ENCODE measurements around the gene TM4SF4.
A peak's percentile ranks its signal among the peaks of the same experiment; 100 is the strongest.

Gene TM4SF4

GRCh38 chr3:149527531-149528339 lies 53.2 kb downstream of the TM4SF4 start:
- Mint-ChIP-seq H3K9me3 (no peaks in the 10 kb centered on the region), H3K4me1 (ENCODE audit: low read depth) (peaks cover 3% of the 10 kb centered on the region), H3K27me3 (ENCODE audit: low read depth) (peaks cover 3% of the 10 kb centered on the region), H3K27ac (no peak overlapping the region), H3K36me3 (ENCODE audit: low read depth) (no peaks in the 10 kb centered on the region), H3K4me3 (no peak overlapping the region)
- no peak for DNase-seq (ENCODE audit: low spot score)

- no peak overlapping the region for H3K4me3 Mint-ChIP-seq
- no peaks in the 10 kb centered on the region for H3K36me3 Mint-ChIP-seq (ENCODE audit: low read depth)
These were observed 53.8 kb downstream of the TM4SF4 start for GRCh38 chr3:149528340-149528650.

GRCh38 chr3:149529099-149529498 lies 54.6 kb downstream of the TM4SF4 start:
- peaks cover 10% of the 10 kb centered on the region for H3K27me3 Mint-ChIP-seq (ENCODE audit: low read depth)

More at GRCh38 chr3:149528340-149528650, 53.8 kb downstream of the TM4SF4 start:
- Mint-ChIP-seq H3K27me3 (ENCODE audit: low read depth) (peaks cover 5% of the 10 kb centered on the region), H3K27ac (no peak overlapping the region), H3K4me1 (ENCODE audit: low read depth) (peaks cover 7% of the 10 kb centered on the region), H3K9me3 (no peaks in the 10 kb centered on the region)
- DNase-seq (ENCODE audit: low spot score) = no peak

GRCh38 chr3:149532489-149533180 lies 58.1 kb downstream of the TM4SF4 start:
- peaks cover 10% of the 10 kb centered on the region for H3K27me3 Mint-ChIP-seq (ENCODE audit: low read depth)
- H3K4me1 Mint-ChIP-seq (ENCODE audit: low read depth) = peaks cover 7% of the 10 kb centered on the region
- H3K27ac Mint-ChIP-seq = no peak overlapping the region
- H3K9me3 Mint-ChIP-seq = no peaks in the 10 kb centered on the region
- DNase-seq (ENCODE audit: low spot score) = no peak
- H3K4me3 Mint-ChIP-seq = peak overlapping the region; percentile 13
- H3K36me3 Mint-ChIP-seq (ENCODE audit: low read depth) = no peaks in the 10 kb centered on the region

More at GRCh38 chr3:149529099-149529498, 54.6 kb downstream of the TM4SF4 start:
- Mint-ChIP-seq H3K4me1 (ENCODE audit: low read depth) (peaks cover 7% of the 10 kb centered on the region), H3K4me3 (no peak overlapping the region), H3K27ac (no peak overlapping the region), H3K36me3 (ENCODE audit: low read depth) (no peaks in the 10 kb centered on the region), H3K9me3 (no peaks in the 10 kb centered on the region)
- no peak for DNase-seq (ENCODE audit: low spot score)

GRCh38 chr3:149534082-149534481 lies 59.6 kb downstream of the TM4SF4 start:
- Mint-ChIP-seq H3K27ac (no peak overlapping the region), H3K27me3 (ENCODE audit: low read depth) (peaks cover 7% of the 10 kb centered on the region), H3K4me1 (ENCODE audit: low read depth) (peaks cover 7% of the 10 kb centered on the region), H3K4me3 (no peak overlapping the region), H3K9me3 (no peaks in the 10 kb centered on the region), H3K36me3 (ENCODE audit: low read depth) (no peaks in the 10 kb centered on the region)
- DNase-seq (ENCODE audit: low spot score) = no peak

- no peak for DNase-seq (ENCODE audit: low spot score)
- Mint-ChIP-seq H3K4me1 (ENCODE audit: low read depth) (peaks cover 7% of the 10 kb centered on the region), H3K9me3 (no peaks in the 10 kb centered on the region), H3K27me3 (ENCODE audit: low read depth) (peaks cover 7% of the 10 kb centered on the region), H3K4me3 (no peak overlapping the region), H3K27ac (no peak overlapping the region), H3K36me3 (ENCODE audit: low read depth) (no peaks in the 10 kb centered on the region)
These were observed 60.3 kb downstream of the TM4SF4 start for GRCh38 chr3:149534671-149535332.

- Mint-ChIP-seq H3K36me3 (ENCODE audit: low read depth) (no peaks in the 10 kb centered on the region), H3K4me1 (ENCODE audit: low read depth) (peaks cover 7% of the 10 kb centered on the region), H3K4me3 (no peak overlapping the region), H3K9me3 (no peaks in the 10 kb centered on the region), H3K27ac (no peak overlapping the region), H3K27me3 (ENCODE audit: low read depth) (peaks cover 11% of the 10 kb centered on the region)
- no peak for DNase-seq (ENCODE audit: low spot score)
These were observed 60.8 kb downstream of the TM4SF4 start for GRCh38 chr3:149535333-149535685.

- H3K4me3 Mint-ChIP-seq = no peak overlapping the region
- H3K27me3 Mint-ChIP-seq (ENCODE audit: low read depth) = peaks cover 13% of the 10 kb centered on the region
- H3K9me3 Mint-ChIP-seq = no peaks in the 10 kb centered on the region
- no peaks in the 10 kb centered on the region for H3K36me3 Mint-ChIP-seq (ENCODE audit: low read depth)
- H3K27ac Mint-ChIP-seq = no peak overlapping the region
- H3K4me1 Mint-ChIP-seq (ENCODE audit: low read depth) = peaks cover 7% of the 10 kb centered on the region
- no peak for DNase-seq (ENCODE audit: low spot score)
These were observed 61.9 kb downstream of the TM4SF4 start for GRCh38 chr3:149536429-149536828.

GRCh38 chr3:149538371-149538770 lies 63.9 kb downstream of the TM4SF4 start:
- no peak for DNase-seq (ENCODE audit: low spot score)
- H3K4me1 Mint-ChIP-seq (ENCODE audit: low read depth) = no peaks in the 10 kb centered on the region
- H3K36me3 Mint-ChIP-seq (ENCODE audit: low read depth) = no peaks in the 10 kb centered on the region
- H3K27me3 Mint-ChIP-seq (ENCODE audit: low read depth) = peaks cover 11% of the 10 kb centered on the region
- H3K27ac Mint-ChIP-seq = no peak overlapping the region
- H3K4me3 Mint-ChIP-seq = no peak overlapping the region
- H3K9me3 Mint-ChIP-seq = no peaks in the 10 kb centered on the region

- H3K4me1 Mint-ChIP-seq (ENCODE audit: low read depth) = no peaks in the 10 kb centered on the region
- H3K36me3 Mint-ChIP-seq (ENCODE audit: low read depth) = no peaks in the 10 kb centered on the region
- no peak for DNase-seq (ENCODE audit: low spot score)
- H3K27ac Mint-ChIP-seq = no peak overlapping the region
- peaks cover 7% of the 10 kb centered on the region for H3K27me3 Mint-ChIP-seq (ENCODE audit: low read depth)
- H3K4me3 Mint-ChIP-seq = no peak overlapping the region
- H3K9me3 Mint-ChIP-seq = no peaks in the 10 kb centered on the region
These were observed 66.6 kb downstream of the TM4SF4 start for GRCh38 chr3:149541091-149541491.

GRCh38 chr3:149542375-149543312 lies 68.1 kb downstream of the TM4SF4 start:
- no peak for DNase-seq (ENCODE audit: low spot score)
- no peak overlapping the region for H3K4me3 Mint-ChIP-seq
- no peak overlapping the region for H3K27ac Mint-ChIP-seq
- H3K4me1 Mint-ChIP-seq (ENCODE audit: low read depth) = no peaks in the 10 kb centered on the region
- H3K36me3 Mint-ChIP-seq (ENCODE audit: low read depth) = no peaks in the 10 kb centered on the region
- no peaks in the 10 kb centered on the region for H3K9me3 Mint-ChIP-seq
- peaks cover 12% of the 10 kb centered on the region for H3K27me3 Mint-ChIP-seq (ENCODE audit: low read depth)

GRCh38 chr3:149545049-149545448 lies 70.6 kb downstream of the TM4SF4 start:
- peaks cover 14% of the 10 kb centered on the region for H3K27me3 Mint-ChIP-seq (ENCODE audit: low read depth)
- H3K36me3 Mint-ChIP-seq (ENCODE audit: low read depth) = no peaks in the 10 kb centered on the region
- H3K4me1 Mint-ChIP-seq (ENCODE audit: low read depth) = no peaks in the 10 kb centered on the region
- no peak overlapping the region for H3K27ac Mint-ChIP-seq
- H3K4me3 Mint-ChIP-seq = no peak overlapping the region
- H3K9me3 Mint-ChIP-seq = no peaks in the 10 kb centered on the region
- no peak for DNase-seq (ENCODE audit: low spot score)

GRCh38 chr3:149547413-149547812 lies 72.9 kb downstream of the TM4SF4 start:
- no peaks in the 10 kb centered on the region for H3K36me3 Mint-ChIP-seq (ENCODE audit: low read depth)
- no peaks in the 10 kb centered on the region for H3K9me3 Mint-ChIP-seq
- H3K27ac Mint-ChIP-seq = no peak overlapping the region
- H3K27me3 Mint-ChIP-seq (ENCODE audit: low read depth) = peaks cover 15% of the 10 kb centered on the region
- H3K4me1 Mint-ChIP-seq (ENCODE audit: low read depth) = no peaks in the 10 kb centered on the region
- H3K4me3 Mint-ChIP-seq = no peak overlapping the region
- DNase-seq (ENCODE audit: low spot score) = no peak
